OCI-LY7 (cell line): Measurements from ENCODE around the gene ZBTB16.

ENCODE experiments used
- EZH2phosphoT487 ChIP-seq: fragments of 200-600 bp; sonication (generic); IDR thresholded peaks from 2 replicates; pipeline ENCODE4 v1.6.1; 2018; ENCODE audit warnings: low read depth, borderline replicate concordance, mild to moderate bottlenecking, mixed run types, antibody characterized with exemption, low read length, moderate library complexity, mixed read lengths
- TF ChIP-seq, protein P1 (sequence below): fragments of 200-600 bp; sonication (generic); conservative IDR thresholded peaks from 2 replicates; pipeline ENCODE4 v1.5.1; 2014; ENCODE audit warnings: mild to moderate bottlenecking, antibody characterized with exemption, low read length, moderate library complexity, mixed read lengths

DNA sequence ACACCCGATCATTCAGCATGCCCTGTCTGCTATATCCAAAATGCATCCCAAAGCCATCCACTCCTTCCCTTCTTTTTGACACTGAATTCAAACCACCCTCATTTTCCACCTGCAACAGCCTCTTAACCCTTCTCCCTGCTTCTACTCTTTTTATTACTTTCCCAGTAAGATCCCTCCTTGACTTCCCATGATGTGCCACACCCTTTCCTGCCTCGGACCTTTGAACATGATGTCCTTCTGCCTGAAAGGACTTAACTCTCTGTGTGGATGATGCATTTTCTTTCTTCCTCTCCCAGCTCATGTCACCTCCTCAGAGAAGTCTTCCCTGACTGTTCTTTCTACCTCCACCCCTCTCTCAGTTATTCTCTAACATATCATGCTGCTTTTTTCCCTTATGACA, 48.1 kb upstream of the ZBTB16 start:
- TF ChIP-seq, protein P1, sequence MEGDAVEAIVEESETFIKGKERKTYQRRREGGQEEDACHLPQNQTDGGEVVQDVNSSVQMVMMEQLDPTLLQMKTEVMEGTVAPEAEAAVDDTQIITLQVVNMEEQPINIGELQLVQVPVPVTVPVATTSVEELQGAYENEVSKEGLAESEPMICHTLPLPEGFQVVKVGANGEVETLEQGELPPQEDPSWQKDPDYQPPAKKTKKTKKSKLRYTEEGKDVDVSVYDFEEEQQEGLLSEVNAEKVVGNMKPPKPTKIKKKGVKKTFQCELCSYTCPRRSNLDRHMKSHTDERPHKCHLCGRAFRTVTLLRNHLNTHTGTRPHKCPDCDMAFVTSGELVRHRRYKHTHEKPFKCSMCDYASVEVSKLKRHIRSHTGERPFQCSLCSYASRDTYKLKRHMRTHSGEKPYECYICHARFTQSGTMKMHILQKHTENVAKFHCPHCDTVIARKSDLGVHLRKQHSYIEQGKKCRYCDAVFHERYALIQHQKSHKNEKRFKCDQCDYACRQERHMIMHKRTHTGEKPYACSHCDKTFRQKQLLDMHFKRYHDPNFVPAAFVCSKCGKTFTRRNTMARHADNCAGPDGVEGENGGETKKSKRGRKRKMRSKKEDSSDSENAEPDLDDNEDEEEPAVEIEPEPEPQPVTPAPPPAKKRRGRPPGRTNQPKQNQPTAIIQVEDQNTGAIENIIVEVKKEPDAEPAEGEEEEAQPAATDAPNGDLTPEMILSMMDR: no peak
- TF ChIP-seq EZH2phosphoT487: no peak
